ENCODE data around the gene PDZD11. TPM values are rescaled to one million over a fixed set of nuclear protein-coding genes. Genes with fewer than 3 reads are reported as not detected.
"Not testable (repeated sequence)": the region's sequence is repeated elsewhere in the genome, so short reads cannot be mapped to it uniquely, and the experiment has no call there.

PDZD11 gene
- total RNA-seq, 1 experiment from 2014 or later, result 29.6 TPM

DNA sequence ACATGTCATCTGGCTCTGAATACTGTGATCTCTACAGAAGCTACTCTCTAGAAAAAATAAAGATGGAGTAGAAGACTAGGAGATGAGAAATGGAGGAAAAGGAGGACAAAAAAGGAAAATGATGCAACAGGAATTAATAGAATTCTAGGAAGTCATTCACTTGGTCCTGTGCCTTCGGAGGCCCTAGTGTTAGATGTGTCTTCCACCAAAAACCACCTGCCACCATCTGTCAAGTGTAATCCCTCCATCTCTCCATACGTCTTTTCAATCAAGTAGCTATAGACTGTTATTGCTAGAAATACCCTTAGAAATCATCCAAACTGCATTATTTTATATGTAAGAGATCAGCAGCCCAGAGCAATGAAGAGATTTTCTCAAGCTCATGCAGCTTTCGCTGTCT is 10.6 kb downstream of the PDZD11 start:
- H3K36me3 ChIP-seq (ENCODE audit: control insufficient read depth in 1 of 2, insufficient read depth in 2 of 2, low read length in 2 of 2), result no peaks in the 10 kb centered on the region
- no TSS peak for BruUV-seq (replicated peaks)
- POLR2A ChIA-PET, result no interaction called here
- H3K27me3 ChIP-seq (ENCODE audit: insufficient read depth, low read length), result no peaks in the 10 kb centered on the region
- RAD21 ChIA-PET (ENCODE audit: low non-redundant PET in 1 of 2, low total read pairs in 2 of 2, uncharacterized antibody in 2 of 2, unreplicated experiment in 2 of 2), result no interaction called here
- ATAC-seq, result no peak
- H3K4me2 ChIP-seq (ENCODE audit: low read length), result no peak overlapping the region
- no peaks in the 10 kb centered on the region for H3K4me1 ChIP-seq (ENCODE audit: control insufficient read depth in 1 of 2, insufficient read depth in 2 of 2, low read length in 2 of 2)
- H3K4me3 ChIP-seq (replicated peaks in 1 of 2; ENCODE audit: low read depth in 1 of 2, low read length in 2 of 2), result no peak overlapping the region
- intact Hi-C loops (cut with micrococcal nuclease), result no loop called here
- H3K9ac ChIP-seq (ENCODE audit: low read length), result no peak overlapping the region
- no peaks in the 10 kb centered on the region for H3K9me2 ChIP-seq (ENCODE audit: insufficient read depth)
- no peak for TF ChIP-seq TCF7L2 (IDR thresholded peaks at IDR 0.05; ENCODE audit: borderline replicate concordance, extremely low read depth, insufficient read depth, insufficient read length)
- TF ChIP-seq POLR2AphosphoS5 (IDR thresholded peaks at IDR 0.05; ENCODE audit: low read depth, low read length), result no peak
- TF ChIP-seq, protein P1, sequence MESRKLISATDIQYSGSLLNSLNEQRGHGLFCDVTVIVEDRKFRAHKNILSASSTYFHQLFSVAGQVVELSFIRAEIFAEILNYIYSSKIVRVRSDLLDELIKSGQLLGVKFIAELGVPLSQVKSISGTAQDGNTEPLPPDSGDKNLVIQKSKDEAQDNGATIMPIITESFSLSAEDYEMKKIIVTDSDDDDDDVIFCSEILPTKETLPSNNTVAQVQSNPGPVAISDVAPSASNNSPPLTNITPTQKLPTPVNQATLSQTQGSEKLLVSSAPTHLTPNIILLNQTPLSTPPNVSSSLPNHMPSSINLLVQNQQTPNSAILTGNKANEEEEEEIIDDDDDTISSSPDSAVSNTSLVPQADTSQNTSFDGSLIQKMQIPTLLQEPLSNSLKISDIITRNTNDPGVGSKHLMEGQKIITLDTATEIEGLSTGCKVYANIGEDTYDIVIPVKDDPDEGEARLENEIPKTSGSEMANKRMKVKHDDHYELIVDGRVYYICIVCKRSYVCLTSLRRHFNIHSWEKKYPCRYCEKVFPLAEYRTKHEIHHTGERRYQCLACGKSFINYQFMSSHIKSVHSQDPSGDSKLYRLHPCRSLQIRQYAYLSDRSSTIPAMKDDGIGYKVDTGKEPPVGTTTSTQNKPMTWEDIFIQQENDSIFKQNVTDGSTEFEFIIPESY (IDR thresholded peaks at IDR 0.05; ENCODE audit: extremely low read depth, insufficient replicate concordance, low read length), result no peak
- TF ChIP-seq SIN3A (IDR thresholded peaks at IDR 0.05; ENCODE audit: low read depth), result no peak
- H3K27ac ChIP-seq (ENCODE audit: low read depth, low read length), result no peak overlapping the region
- H3K79me2 ChIP-seq (ENCODE audit: insufficient read depth, low read length), result no peaks in the 10 kb centered on the region
- no peaks in the 10 kb centered on the region for H3K9me3 ChIP-seq (ENCODE audit: control insufficient read depth in 1 of 2, insufficient read depth in 1 of 2, low read depth in 1 of 2, low read length in 2 of 2)
- CTCF ChIA-PET, result no interaction called here
- no peaks in the 10 kb centered on the region for H4K20me1 ChIP-seq (ENCODE audit: insufficient read depth)
- H2AFZ ChIP-seq (ENCODE audit: low read depth, low read length, poor library complexity, severe bottlenecking), result no peak overlapping the region
- DNase-seq (ENCODE audit: low read depth, low spot score), result no peak

DNA sequence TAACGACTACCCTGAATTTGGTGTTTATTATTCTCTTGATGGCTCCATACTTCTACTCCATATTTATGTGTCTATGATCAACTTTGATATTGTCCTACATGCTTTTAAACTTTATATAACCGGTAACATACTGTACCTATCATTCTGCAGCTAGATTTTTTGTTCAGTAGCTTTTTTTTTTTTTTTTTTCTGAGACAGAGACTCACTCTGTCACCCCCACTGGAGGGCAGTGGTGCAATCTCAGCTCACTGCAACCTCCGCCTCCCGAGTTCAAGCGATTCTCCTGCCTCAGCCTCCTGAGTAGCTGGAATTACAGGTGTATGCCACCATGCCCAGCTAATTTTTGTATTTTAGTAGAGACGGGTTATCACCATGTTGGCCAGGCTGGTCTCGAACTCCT is 15.7 kb downstream of the PDZD11 start:
- H3K4me1 ChIP-seq (ENCODE audit: control insufficient read depth in 1 of 2, insufficient read depth in 2 of 2, low read length in 2 of 2); H3K27me3 ChIP-seq (ENCODE audit: insufficient read depth, low read length); H3K27ac ChIP-seq (ENCODE audit: low read depth, low read length); H4K20me1 ChIP-seq (ENCODE audit: insufficient read depth); POLR2A ChIA-PET; H3K9me2 ChIP-seq (ENCODE audit: insufficient read depth); DNase-seq (ENCODE audit: low read depth, low spot score); RAD21 ChIA-PET (ENCODE audit: low non-redundant PET in 1 of 2, low total read pairs in 2 of 2, uncharacterized antibody in 2 of 2, unreplicated experiment in 2 of 2); H3K4me2 ChIP-seq (ENCODE audit: low read length); H2AFZ ChIP-seq (ENCODE audit: low read depth, low read length, poor library complexity, severe bottlenecking); ATAC-seq; H3K36me3 ChIP-seq (ENCODE audit: control insufficient read depth in 1 of 2, insufficient read depth in 2 of 2, low read length in 2 of 2); H3K4me3 ChIP-seq (replicated peaks in 1 of 2; ENCODE audit: low read depth in 1 of 2, low read length in 2 of 2); H3K9ac ChIP-seq (ENCODE audit: low read length); BruUV-seq (replicated peaks); H3K9me3 ChIP-seq (ENCODE audit: control insufficient read depth in 1 of 2, insufficient read depth in 1 of 2, low read depth in 1 of 2, low read length in 2 of 2); H3K79me2 ChIP-seq (ENCODE audit: insufficient read depth, low read length): not testable (repeated sequence)
- CTCF ChIA-PET, result interaction anchor here (0.6 kb wide), 1 partner anchor 12 kb away, joined by 3 read pairs; no protein-coding TSS in a partner anchor
- intact Hi-C loops (cut with micrococcal nuclease), result loop anchor here (5.0 kb wide), 1 partner anchor 388 kb away; no protein-coding TSS in a partner anchor

Data from HCT116 (cell line).